Measurements from ENCODE around the gene ZNF491. TPM values are rescaled to one million over a fixed set of nuclear protein-coding genes. Genes with fewer than 3 reads are reported as not detected.

The ZNF491 gene
- total and polyA plus RNA-seq, 7 donors = 0.46 to 6.1 (median 3.6) TPM

GRCh38 chr19:11756965-11757364 lies 41.4 kb upstream of the ZNF491 start:
- TF ChIP-seq CTCF (IDR thresholded peaks at IDR 0.05) = no peak
- TF ChIP-seq POLR2A (IDR thresholded peaks at IDR 0.05) = no peak
- TF ChIP-seq EP300 (IDR thresholded peaks at IDR 0.05) = no peak
- no peak for TF ChIP-seq POLR2AphosphoS5 (IDR thresholded peaks at IDR 0.05)
- 78 to 91% methylated on average over 1 of the region's 1 CpG for WGBS, 2 donors

GRCh38 chr19:11759805-11760204 lies 38.5 kb upstream of the ZNF491 start:
- DNase-seq = no peak
- Histone ChIP-seq H3K4me3 (no peak overlapping the region), H3K36me3 (no peaks in the 10 kb centered on the region), H3K27me3 (no peaks in the 10 kb centered on the region), H3K4me1 (no peaks in the 10 kb centered on the region), H3K27ac (no peak overlapping the region), H3K9me3 (peaks cover 0 to 6% (median 2%) of the 10 kb centered on the region in 4 donors)
- intact Hi-C loops (cut with DNase I) = no loop called here
- TF ChIP-seq POLR2A (IDR thresholded peaks at IDR 0.05) (no peak), CTCF (IDR thresholded peaks at IDR 0.05) (no peak), EP300 (IDR thresholded peaks at IDR 0.05) (no peak), POLR2AphosphoS5 (IDR thresholded peaks at IDR 0.05) (no peak)
- 64 to 79% methylated on average over 7 of the region's 7 CpGs for WGBS, 2 donors

More at GRCh38 chr19:11756965-11757364, 41.4 kb upstream of the ZNF491 start:
- Histone ChIP-seq H3K27ac (no peak overlapping the region), H3K4me3 (no peak overlapping the region), H3K27me3 (no peaks in the 10 kb centered on the region), H3K4me1 (no peaks in the 10 kb centered on the region), H3K36me3 (no peaks in the 10 kb centered on the region), H3K9me3 (peaks cover 0 to 6% (median 2%) of the 10 kb centered on the region in 4 donors)
- intact Hi-C loops (cut with DNase I) = no loop called here
- no peak for DNase-seq

DNA sequence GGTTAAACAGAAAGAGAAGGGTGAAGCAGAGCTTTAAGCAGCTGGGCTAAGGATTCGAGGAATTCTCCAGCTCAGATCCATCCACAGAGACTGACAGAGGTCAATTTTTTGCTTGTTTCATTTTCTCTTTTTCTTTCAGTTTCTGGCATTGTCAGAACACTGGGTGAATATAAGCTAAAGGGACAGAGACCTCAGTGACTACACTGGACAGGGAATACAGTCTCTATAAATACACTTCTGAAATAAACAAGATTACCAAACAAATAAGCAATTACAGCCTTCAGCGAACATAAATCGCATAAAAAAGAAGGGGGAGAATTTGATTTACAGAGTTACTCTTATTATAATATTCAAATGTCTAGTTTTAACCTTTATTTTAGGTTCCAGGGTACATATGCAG lies 35.2 kb upstream of the ZNF491 start:
- TF ChIP-seq POLR2AphosphoS5 (IDR thresholded peaks at IDR 0.05) (no peak), EP300 (IDR thresholded peaks at IDR 0.05) (no peak), POLR2A (IDR thresholded peaks at IDR 0.05) (no peak), CTCF (IDR thresholded peaks at IDR 0.05) (no peak)
- no peaks in the 10 kb centered on the region for H3K27me3 ChIP-seq
- no peak for DNase-seq
- intact Hi-C loops (cut with DNase I) = no loop called here
- no peak overlapping the region for H3K27ac ChIP-seq
- no peaks in the 10 kb centered on the region for H3K36me3 ChIP-seq
- H3K4me3 ChIP-seq = no peak overlapping the region
- WGBS, 2 donors = 74 to 83% methylated on average over 3 of the region's 3 CpGs
- H3K4me1 ChIP-seq = peaks cover 0 to 11% (median 9%) of the 10 kb centered on the region in 4 donors
- no peaks in the 10 kb centered on the region for H3K9me3 ChIP-seq

DNA sequence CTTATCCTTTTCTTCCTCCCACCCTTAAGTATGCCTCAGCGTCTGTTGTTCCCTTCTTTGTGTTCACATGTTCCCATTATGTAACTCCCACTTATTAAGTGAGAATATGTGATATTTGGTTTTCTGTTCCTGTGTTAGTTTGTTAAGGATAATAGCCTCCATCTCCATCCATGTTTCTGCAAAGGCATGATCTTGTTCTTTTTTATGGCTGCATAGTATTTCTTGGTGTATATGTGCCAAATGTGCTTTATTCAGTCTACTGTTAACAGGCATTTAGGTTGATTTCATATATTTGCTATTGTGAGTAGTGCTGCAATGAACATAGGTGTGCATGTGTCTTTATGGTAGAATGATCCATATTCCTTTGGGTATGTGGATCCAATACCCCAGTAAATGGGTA lies 34.7 kb upstream of the ZNF491 start:
- intact Hi-C loops (cut with DNase I) = no loop called here
- Histone ChIP-seq H3K27me3 (no peaks in the 10 kb centered on the region), H3K9me3 (no peaks in the 10 kb centered on the region), H3K27ac (no peak overlapping the region), H3K4me3 (no peak overlapping the region), H3K36me3 (no peaks in the 10 kb centered on the region), H3K4me1 (peaks cover 0 to 16% (median 14%) of the 10 kb centered on the region in 4 donors)
- no peak for DNase-seq
- TF ChIP-seq CTCF (IDR thresholded peaks at IDR 0.05) = no peak
- no peak for TF ChIP-seq POLR2A (IDR thresholded peaks at IDR 0.05)
- WGBS, 2 donors = 92 to 100% methylated on average over 1 of the region's 1 CpG

Measured in sigmoid colon (tissue), 7 donors.